PC-9 (cell line): ENCODE measurements around the gene ZYG11B.

Source experiments
- EZH2 ChIP-seq: fragments of 200-600 bp; sonication (generic); IDR thresholded peaks from 2 replicates; pipeline ENCODE4 v1.8.0; 2017; ENCODE audit warnings: antibody characterized with exemption, low read depth
- TF ChIP-seq, protein P1 (sequence below): fragments of 200-600 bp; sonication (generic); conservative IDR thresholded peaks from 2 replicates; pipeline ENCODE4 v1.6.1; 2017; ENCODE audit warnings: mixed run types, antibody characterized with exemption, mild to moderate bottlenecking, moderate library complexity

DNA sequence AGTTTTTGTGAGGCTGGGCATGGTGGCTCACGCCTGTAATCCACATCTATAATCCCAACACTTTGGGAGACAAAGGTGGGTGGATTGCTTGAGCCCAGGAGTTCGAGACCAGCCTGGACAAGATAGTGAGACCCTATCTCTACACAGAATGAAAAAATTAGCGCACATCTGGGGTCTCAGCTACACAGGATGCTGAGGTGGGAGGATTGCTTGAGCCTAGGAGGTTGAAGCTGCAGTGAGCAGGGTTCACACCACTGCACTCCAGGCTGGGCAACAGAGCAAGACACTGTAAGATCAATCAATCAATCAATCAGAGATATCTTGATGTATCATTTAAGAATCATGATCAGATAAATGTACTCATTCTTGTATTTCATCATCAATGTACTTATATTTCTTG is 7.1 kb downstream of the ZYG11B start:
- TF ChIP-seq EZH2 = no peak
- TF ChIP-seq, protein P1, sequence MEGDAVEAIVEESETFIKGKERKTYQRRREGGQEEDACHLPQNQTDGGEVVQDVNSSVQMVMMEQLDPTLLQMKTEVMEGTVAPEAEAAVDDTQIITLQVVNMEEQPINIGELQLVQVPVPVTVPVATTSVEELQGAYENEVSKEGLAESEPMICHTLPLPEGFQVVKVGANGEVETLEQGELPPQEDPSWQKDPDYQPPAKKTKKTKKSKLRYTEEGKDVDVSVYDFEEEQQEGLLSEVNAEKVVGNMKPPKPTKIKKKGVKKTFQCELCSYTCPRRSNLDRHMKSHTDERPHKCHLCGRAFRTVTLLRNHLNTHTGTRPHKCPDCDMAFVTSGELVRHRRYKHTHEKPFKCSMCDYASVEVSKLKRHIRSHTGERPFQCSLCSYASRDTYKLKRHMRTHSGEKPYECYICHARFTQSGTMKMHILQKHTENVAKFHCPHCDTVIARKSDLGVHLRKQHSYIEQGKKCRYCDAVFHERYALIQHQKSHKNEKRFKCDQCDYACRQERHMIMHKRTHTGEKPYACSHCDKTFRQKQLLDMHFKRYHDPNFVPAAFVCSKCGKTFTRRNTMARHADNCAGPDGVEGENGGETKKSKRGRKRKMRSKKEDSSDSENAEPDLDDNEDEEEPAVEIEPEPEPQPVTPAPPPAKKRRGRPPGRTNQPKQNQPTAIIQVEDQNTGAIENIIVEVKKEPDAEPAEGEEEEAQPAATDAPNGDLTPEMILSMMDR = no peak
